ENCODE data around the gene CDC42BPA. TPM values are rescaled to one million over a fixed set of nuclear protein-coding genes. Genes with fewer than 3 reads are reported as not detected.

CDC42BPA gene
- polyA plus RNA-seq, 1 donor = 24.3 TPM

GRCh38 chr1:226975259-226976250 is 342.7 kb downstream of the CDC42BPA start:
- DNase-seq = no peak
- H3K4me3 ChIP-seq (ENCODE audit: low read length) = no peak overlapping the region
- peak overlapping the region; percentile 67 for H3K27ac ChIP-seq (ENCODE audit: low read length)
- H3K9me3 ChIP-seq (ENCODE audit: control insufficient read depth, low read depth, low read length) = peaks cover 11% of the 10 kb centered on the region
- no CpG with 5 or more reads among the region's 32 CpGs for WGBS (ENCODE audit: insufficient coverage, low lambda C conversion rate)
- peaks cover 17% of the 10 kb centered on the region for H3K36me3 ChIP-seq (ENCODE audit: control insufficient read depth, insufficient read depth, low read length)
- peaks cover 23% of the 10 kb centered on the region for H3K4me1 ChIP-seq (ENCODE audit: control insufficient read depth, insufficient read depth, low read length)
- H3K27me3 ChIP-seq (ENCODE audit: control insufficient read depth, insufficient read depth, low read length) = no peaks in the 10 kb centered on the region

DNA sequence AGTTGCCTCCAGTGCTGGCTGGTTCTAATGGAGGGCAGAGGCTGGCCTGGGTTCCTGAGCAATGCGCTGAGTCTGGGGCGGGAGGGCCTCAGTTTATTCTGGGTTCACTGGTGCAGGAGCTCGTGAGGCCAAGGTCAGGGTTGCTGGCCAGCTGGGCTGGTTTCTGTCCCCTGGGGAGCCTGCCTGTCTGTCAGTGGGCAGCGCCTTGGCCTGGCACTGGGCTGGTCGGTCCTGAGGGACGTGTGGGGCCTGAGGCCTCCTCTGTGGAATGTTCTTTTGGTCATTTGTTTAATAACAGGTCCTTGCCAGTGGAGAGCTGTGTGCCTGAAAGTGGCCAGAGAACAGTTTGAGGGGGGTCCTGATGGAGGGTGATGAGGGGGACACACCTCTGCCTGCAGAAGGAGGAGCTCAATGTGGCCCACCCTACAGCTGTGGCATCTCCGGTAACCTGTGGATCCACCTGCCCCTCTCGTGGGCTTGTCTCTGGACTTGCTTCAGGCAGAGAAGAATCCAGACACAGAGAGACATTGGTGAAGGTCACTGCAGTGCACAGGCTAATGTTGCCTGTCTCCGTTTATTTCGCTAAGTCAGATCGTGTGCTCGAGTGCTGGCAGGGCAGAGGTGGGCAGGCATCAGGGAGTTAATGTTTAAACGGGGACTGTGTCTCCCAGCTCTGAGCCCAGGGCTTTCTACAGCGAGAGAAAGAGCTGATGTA is 343.6 kb downstream of the CDC42BPA start:
- Histone ChIP-seq H3K4me3 (ENCODE audit: low read length) (no peak overlapping the region), H3K9me3 (ENCODE audit: control insufficient read depth, low read depth, low read length) (peaks cover 11% of the 10 kb centered on the region), H3K27ac (ENCODE audit: low read length) (peak overlapping the region; percentile 67), H3K27me3 (ENCODE audit: control insufficient read depth, insufficient read depth, low read length) (no peaks in the 10 kb centered on the region), H3K36me3 (ENCODE audit: control insufficient read depth, insufficient read depth, low read length) (peaks cover 13% of the 10 kb centered on the region), H3K4me1 (ENCODE audit: control insufficient read depth, insufficient read depth, low read length) (peaks cover 23% of the 10 kb centered on the region)
- peak; percentile 61 to 77 for DNase-seq
- no CpG with 5 or more reads among the region's 14 CpGs for WGBS (ENCODE audit: insufficient coverage, low lambda C conversion rate)

- Histone ChIP-seq H3K27ac (ENCODE audit: low read length) (peak overlapping the region; percentile 67), H3K27me3 (ENCODE audit: control insufficient read depth, insufficient read depth, low read length) (no peaks in the 10 kb centered on the region), H3K36me3 (ENCODE audit: control insufficient read depth, insufficient read depth, low read length) (peaks cover 9% of the 10 kb centered on the region), H3K9me3 (ENCODE audit: control insufficient read depth, low read depth, low read length) (peaks cover 11% of the 10 kb centered on the region), H3K4me3 (ENCODE audit: low read length) (no peak overlapping the region), H3K4me1 (ENCODE audit: control insufficient read depth, insufficient read depth, low read length) (peaks cover 23% of the 10 kb centered on the region)
- no CpG with 5 or more reads among the region's 11 CpGs for WGBS (ENCODE audit: insufficient coverage, low lambda C conversion rate)
- DNase-seq = peak in 1 of 2 donors; percentile 38
Measured at GRCh38 chr1:226973898-226974543, 344.3 kb downstream of the CDC42BPA start.

- peak overlapping the region; percentile 67 for H3K27ac ChIP-seq (ENCODE audit: low read length)
- WGBS (ENCODE audit: insufficient coverage, low lambda C conversion rate) = no CpG with 5 or more reads among the region's 5 CpGs
- H3K36me3 ChIP-seq (ENCODE audit: control insufficient read depth, insufficient read depth, low read length) = peaks cover 8% of the 10 kb centered on the region
- no peak for DNase-seq
- H3K4me3 ChIP-seq (ENCODE audit: low read length) = no peak overlapping the region
- peaks cover 11% of the 10 kb centered on the region for H3K9me3 ChIP-seq (ENCODE audit: control insufficient read depth, low read depth, low read length)
- peaks cover 23% of the 10 kb centered on the region for H3K4me1 ChIP-seq (ENCODE audit: control insufficient read depth, insufficient read depth, low read length)
- H3K27me3 ChIP-seq (ENCODE audit: control insufficient read depth, insufficient read depth, low read length) = no peaks in the 10 kb centered on the region
Measured at GRCh38 chr1:226973371-226973897, 344.9 kb downstream of the CDC42BPA start.

- Histone ChIP-seq H3K4me3 (ENCODE audit: low read length) (no peak overlapping the region), H3K27ac (ENCODE audit: low read length) (no peak overlapping the region), H3K36me3 (ENCODE audit: control insufficient read depth, insufficient read depth, low read length) (peaks cover 7% of the 10 kb centered on the region), H3K4me1 (ENCODE audit: control insufficient read depth, insufficient read depth, low read length) (peaks cover 23% of the 10 kb centered on the region), H3K27me3 (ENCODE audit: control insufficient read depth, insufficient read depth, low read length) (no peaks in the 10 kb centered on the region), H3K9me3 (ENCODE audit: control insufficient read depth, low read depth, low read length) (peaks cover 11% of the 10 kb centered on the region)
- WGBS (ENCODE audit: insufficient coverage, low lambda C conversion rate) = no CpG with 5 or more reads among the region's 6 CpGs
- no peak for DNase-seq
Measured at GRCh38 chr1:226972931-226973330, 345.4 kb downstream of the CDC42BPA start.

DNA sequence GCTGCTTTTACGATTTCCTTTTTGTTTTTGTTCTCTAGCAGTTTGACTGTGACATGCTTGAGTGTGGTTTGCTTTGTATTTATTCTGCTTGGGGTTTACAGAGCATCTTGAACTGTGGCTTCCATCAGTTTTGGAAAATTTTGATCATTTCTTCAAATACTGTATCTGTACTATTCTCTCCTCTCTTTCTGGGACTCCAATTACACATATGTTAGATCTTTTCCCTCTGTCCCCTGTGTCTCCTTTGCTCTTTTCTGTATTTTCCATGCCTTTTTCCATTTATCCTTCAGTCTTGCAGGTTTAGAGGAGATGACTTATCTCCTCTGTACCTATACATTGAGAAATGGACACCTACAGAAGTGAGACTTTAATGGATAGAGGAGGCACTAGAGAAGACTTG is 346.5 kb downstream of the CDC42BPA start:
- DNase-seq = no peak
- Histone ChIP-seq H3K4me3 (ENCODE audit: low read length) (no peak overlapping the region), H3K4me1 (ENCODE audit: control insufficient read depth, insufficient read depth, low read length) (peaks cover 23% of the 10 kb centered on the region), H3K27ac (ENCODE audit: low read length) (no peak overlapping the region), H3K9me3 (ENCODE audit: control insufficient read depth, low read depth, low read length) (peaks cover 11% of the 10 kb centered on the region), H3K36me3 (ENCODE audit: control insufficient read depth, insufficient read depth, low read length) (peaks cover 9% of the 10 kb centered on the region), H3K27me3 (ENCODE audit: control insufficient read depth, insufficient read depth, low read length) (no peaks in the 10 kb centered on the region)
- 100% methylated on average over 1 of the region's 1 CpG for WGBS (ENCODE audit: insufficient coverage, low lambda C conversion rate)

DNA sequence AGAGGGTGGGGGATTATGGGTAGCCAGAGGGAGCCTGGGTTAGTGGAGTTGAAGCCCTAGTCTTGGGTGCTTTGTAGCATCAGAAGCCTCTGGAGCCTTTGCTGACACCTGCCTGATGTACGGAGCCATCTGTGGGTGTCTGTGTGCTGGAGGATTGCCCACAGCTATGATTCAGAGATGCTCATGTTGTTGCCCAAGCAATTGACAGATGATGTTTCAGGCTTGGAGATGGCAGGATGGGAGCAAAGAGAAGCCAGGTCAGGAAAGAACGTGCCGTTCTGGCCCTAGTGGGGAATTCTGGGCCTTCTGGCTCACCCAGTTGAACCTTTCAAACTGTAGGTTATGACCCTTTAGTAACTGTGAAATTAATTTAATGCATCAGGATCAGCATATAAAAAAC is 350.6 kb downstream of the CDC42BPA start:
- DNase-seq = no peak
- no peak overlapping the region for H3K27ac ChIP-seq (ENCODE audit: low read length)
- WGBS (ENCODE audit: insufficient coverage, low lambda C conversion rate) = no CpG with 5 or more reads among the region's 3 CpGs
- no peaks in the 10 kb centered on the region for H3K4me1 ChIP-seq (ENCODE audit: control insufficient read depth, insufficient read depth, low read length)
- peaks cover 30% of the 10 kb centered on the region for H3K36me3 ChIP-seq (ENCODE audit: control insufficient read depth, insufficient read depth, low read length)
- H3K4me3 ChIP-seq (ENCODE audit: low read length) = no peak overlapping the region
- H3K9me3 ChIP-seq (ENCODE audit: control insufficient read depth, low read depth, low read length) = peaks cover 11% of the 10 kb centered on the region
- no peaks in the 10 kb centered on the region for H3K27me3 ChIP-seq (ENCODE audit: control insufficient read depth, insufficient read depth, low read length)

- Histone ChIP-seq H3K36me3 (ENCODE audit: control insufficient read depth, insufficient read depth, low read length) (peaks cover 36% of the 10 kb centered on the region), H3K27ac (ENCODE audit: low read length) (no peak overlapping the region)
- WGBS (ENCODE audit: insufficient coverage, low lambda C conversion rate) = no CpG with 5 or more reads among the region's 4 CpGs
Measured at GRCh38 chr1:226966683-226967082, 351.6 kb downstream of the CDC42BPA start.

GRCh38 chr1:226965581-226966440 is 352.5 kb downstream of the CDC42BPA start:
- Histone ChIP-seq H3K27me3 (ENCODE audit: control insufficient read depth, insufficient read depth, low read length) (no peaks in the 10 kb centered on the region), H3K36me3 (ENCODE audit: control insufficient read depth, insufficient read depth, low read length) (peaks cover 36% of the 10 kb centered on the region), H3K9me3 (ENCODE audit: control insufficient read depth, low read depth, low read length) (no peaks in the 10 kb centered on the region), H3K4me3 (ENCODE audit: low read length) (no peak overlapping the region), H3K4me1 (ENCODE audit: control insufficient read depth, insufficient read depth, low read length) (no peaks in the 10 kb centered on the region), H3K27ac (ENCODE audit: low read length) (no peak overlapping the region)
- DNase-seq = no peak
- WGBS (ENCODE audit: insufficient coverage, low lambda C conversion rate) = no CpG with 5 or more reads among the region's 23 CpGs

More at GRCh38 chr1:226966683-226967082, 351.6 kb downstream of the CDC42BPA start:
- H3K4me3 ChIP-seq (ENCODE audit: low read length) = no peak overlapping the region
- H3K9me3 ChIP-seq (ENCODE audit: control insufficient read depth, low read depth, low read length) = peaks cover 6% of the 10 kb centered on the region
- H3K27me3 ChIP-seq (ENCODE audit: control insufficient read depth, insufficient read depth, low read length) = no peaks in the 10 kb centered on the region
- no peak for DNase-seq
- H3K4me1 ChIP-seq (ENCODE audit: control insufficient read depth, insufficient read depth, low read length) = no peaks in the 10 kb centered on the region
